H9 (cell line): ENCODE data around the gene LBHD2. TPM values are rescaled to one million over a fixed set of nuclear protein-coding genes. Genes with fewer than 3 reads are reported as not detected.
"Not testable (repeated sequence)": the region's sequence is repeated elsewhere in the genome, so short reads cannot be mapped to it uniquely, and the experiment has no call there.

Experiments used
- DNase-seq: peaks from one replicate; pipeline ENCODE4 v3.0.0-alpha.2; 2017
- H2AFZ ChIP-seq: one replicate; pipeline ENCODE4 v1.6.1; 2013; ENCODE audit warnings: mild to moderate bottlenecking, low read length, control low read depth, moderate library complexity
- H2AK5ac ChIP-seq: 2 replicates; pipeline ENCODE4 v1.6.1; 2013; ENCODE audit warnings: low read length, control low read depth, mixed read lengths; ENCODE audit not compliant: insufficient read length
- H2BK120ac ChIP-seq: one replicate; pipeline ENCODE4 v1.6.1; 2013; ENCODE audit warnings: low read depth, mild to moderate bottlenecking, low read length, control low read depth, inconsistent platforms; ENCODE audit not compliant: poor library complexity, severe bottlenecking
- H2BK12ac ChIP-seq: 2 replicates; pipeline ENCODE4 v1.6.1; 2013; ENCODE audit warnings: low read length, control low read depth, mixed read lengths, low read depth; ENCODE audit not compliant: insufficient read length
- H2BK15ac ChIP-seq: 2 replicates; pipeline ENCODE4 v1.6.1; 2013; ENCODE audit warnings: low read depth, low read length, control low read depth
- H2BK20ac ChIP-seq: one replicate; pipeline ENCODE4 v1.6.1; 2013; ENCODE audit warnings: low read depth, mild to moderate bottlenecking, low read length, control low read depth, inconsistent platforms; ENCODE audit not compliant: poor library complexity, severe bottlenecking
- H2BK5ac ChIP-seq: 2 replicates; pipeline ENCODE4 v1.6.1; 2013; ENCODE audit warnings: low read length, control low read depth, mixed read lengths; ENCODE audit not compliant: insufficient read length
- H3K14ac ChIP-seq: 2 replicates; pipeline ENCODE4 v1.6.1; 2013; ENCODE audit warnings: low read length, control low read depth; ENCODE audit not compliant: insufficient read depth
- H3K18ac ChIP-seq: 2 replicates; pipeline ENCODE4 v1.6.1; 2013; ENCODE audit warnings: low read depth, mild to moderate bottlenecking, mixed read lengths, low read length, control low read depth; ENCODE audit not compliant: insufficient read length
- H3K23ac ChIP-seq: 2 replicates; pipeline ENCODE4 v1.6.1; 2013; ENCODE audit warnings: low read length, control low read depth, mixed read lengths, low read depth; ENCODE audit not compliant: insufficient read length
- H3K23me2 ChIP-seq: 2 replicates; pipeline ENCODE4 v1.6.1; 2013; ENCODE audit warnings: low read depth, mild to moderate bottlenecking, mixed read lengths, low read length, control low read depth; ENCODE audit not compliant: insufficient read length, poor library complexity, severe bottlenecking
- H3K27ac ChIP-seq: 2 replicates; pipeline ENCODE4 v1.5.1; 2013; ENCODE audit warnings: low read length, control low read depth, mixed read lengths, low read depth; ENCODE audit not compliant: insufficient read length
- H3K27me3 ChIP-seq: 2 replicates; pipeline ENCODE4 v1.6.1; 2013; ENCODE audit warnings: low read length, control low read depth, inconsistent platforms; ENCODE audit not compliant: insufficient read depth
- H3K4ac ChIP-seq: 2 replicates; pipeline ENCODE4 v1.6.1; 2013; ENCODE audit warnings: low read depth, mild to moderate bottlenecking, control low read depth, inconsistent platforms, low read length, moderate library complexity
- H3K4me1 ChIP-seq: 2 replicates; pipeline ENCODE4 v1.6.1; 2013; ENCODE audit warnings: low read length, control low read depth, inconsistent platforms; ENCODE audit not compliant: insufficient read depth
- H3K4me2 ChIP-seq: 2 replicates; pipeline ENCODE4 v1.6.1; 2013; ENCODE audit warnings: low read length, control low read depth, mixed read lengths; ENCODE audit not compliant: insufficient read length, insufficient read depth
- H3K56ac ChIP-seq: 2 replicates; pipeline ENCODE4 v1.6.1; 2013; ENCODE audit warnings: low read depth, mild to moderate bottlenecking, mixed read lengths, low read length, control low read depth; ENCODE audit not compliant: insufficient read length
- H3K79me1 ChIP-seq: 2 replicates; pipeline ENCODE4 v1.6.1; 2013; ENCODE audit warnings: low read depth, mild to moderate bottlenecking, moderate library complexity, low read length, control low read depth, inconsistent platforms; ENCODE audit not compliant: insufficient read depth, poor library complexity, severe bottlenecking
- H3K79me2 ChIP-seq: 2 replicates; pipeline ENCODE4 v1.6.1; 2013; ENCODE audit warnings: low read length, control low read depth, inconsistent platforms; ENCODE audit not compliant: insufficient read depth
- H3K9ac ChIP-seq: 2 replicates; pipeline ENCODE4 v1.6.1; 2013; ENCODE audit warnings: low read length, control low read depth, mixed read lengths; ENCODE audit not compliant: insufficient read length; ENCODE audit errors: extremely low read depth
- H3K9me3 ChIP-seq: one replicate; pipeline ENCODE4 v1.6.1; 2013; ENCODE audit warnings: low read depth, low read length, inconsistent platforms; ENCODE audit not compliant: control insufficient read depth
- H3T11ph ChIP-seq: one replicate; pipeline ENCODE4 v1.6.1; 2013; ENCODE audit warnings: mild to moderate bottlenecking, low read length, control low read depth, inconsistent platforms
- H4K20me1 ChIP-seq: one replicate; pipeline ENCODE4 v1.6.1; 2013; ENCODE audit not compliant: control insufficient read depth, insufficient read length, insufficient read depth
- H4K5ac ChIP-seq: 2 replicates; pipeline ENCODE4 v1.6.1; 2013; ENCODE audit warnings: low read depth, mild to moderate bottlenecking, mixed read lengths, low read length, control low read depth; ENCODE audit not compliant: insufficient read length
- H4K8ac ChIP-seq: replicated peaks from 2 replicates; pipeline ENCODE4 v1.6.1; 2013; ENCODE audit warnings: low read length, control low read depth, mixed read lengths, low read depth; ENCODE audit not compliant: insufficient read length
- H4K91ac ChIP-seq: 2 replicates; pipeline ENCODE4 v1.6.1; 2013; ENCODE audit warnings: low read depth, mild to moderate bottlenecking, moderate library complexity, mixed read lengths, low read length, control low read depth; ENCODE audit not compliant: insufficient read length
- H3K27ac Mint-ChIP-seq, 3 experiments: 2 replicates in 2 of 3; 3 replicates in 1 of 3; pipeline ENCODE4 v1.8.0; 2020 to 2021; ENCODE audit warnings: mixed read lengths in 3 of 3, mild to moderate bottlenecking in 1 of 3, moderate library complexity in 1 of 3
- H3K27me3 Mint-ChIP-seq: 2 replicates; pipeline ENCODE4 v1.8.0; 2021; ENCODE audit warnings: low read depth, mild to moderate bottlenecking, moderate library complexity, mixed read lengths
- H3K36me3 Mint-ChIP-seq, 3 experiments: 2 replicates in 2 of 3; 3 replicates in 1 of 3; pipeline ENCODE4 v1.8.0; 2020 to 2021; ENCODE audit warnings: low read depth in 3 of 3, mixed read lengths in 3 of 3; ENCODE audit not compliant: insufficient read depth in 1 of 3
- H3K4me1 Mint-ChIP-seq, 2 experiments: 2 replicates each; pipeline ENCODE4 v1.8.0; 2020; ENCODE audit warnings: mixed read lengths in 2 of 2
- H3K4me3 Mint-ChIP-seq, 2 experiments: 2 replicates in 1 of 2; 3 replicates in 1 of 2; pipeline ENCODE4 v1.8.0; 2020 to 2021; ENCODE audit warnings: mild to moderate bottlenecking in 2 of 2, mixed read lengths in 2 of 2, moderate library complexity in 1 of 2
- H3K9me3 Mint-ChIP-seq, 2 experiments: 2 replicates in 1 of 2; 3 replicates in 1 of 2; pipeline ENCODE4 v1.8.0; 2020; ENCODE audit warnings: mild to moderate bottlenecking in 2 of 2, mixed read lengths in 2 of 2, moderate library complexity in 1 of 2
- WGBS: extraction: QIAGEN DNeasy Blood & Tissue Kit; methylation state at CpG from one replicate; pipeline ENCODE4 v1.1.7; 2013; ENCODE audit warnings: missing lambda C conversion rate, low lambda C conversion rate, mixed read lengths; ENCODE audit not compliant: insufficient read length; ENCODE audit errors: extremely low coverage; 5-methylcytosine and 5-hydroxymethylcytosine counted together
- total RNA-seq: library from RNA; stranded (reverse); gene quantifications from 2 replicates; pipeline ENCODE4 v1.2.1, GENCODE V29; 2021
- TF ChIP-seq, protein P1 (sequence below): fragments of 200-600 bp; sonication (generic); conservative IDR thresholded peaks from 3 replicates; pipeline ENCODE4 v1.8.0; 2021; ENCODE audit warnings: antibody characterized with exemption, mild to moderate bottlenecking

The LBHD2 gene
- total RNA-seq, 1 experiment from 2014 or later: not detected

DNA sequence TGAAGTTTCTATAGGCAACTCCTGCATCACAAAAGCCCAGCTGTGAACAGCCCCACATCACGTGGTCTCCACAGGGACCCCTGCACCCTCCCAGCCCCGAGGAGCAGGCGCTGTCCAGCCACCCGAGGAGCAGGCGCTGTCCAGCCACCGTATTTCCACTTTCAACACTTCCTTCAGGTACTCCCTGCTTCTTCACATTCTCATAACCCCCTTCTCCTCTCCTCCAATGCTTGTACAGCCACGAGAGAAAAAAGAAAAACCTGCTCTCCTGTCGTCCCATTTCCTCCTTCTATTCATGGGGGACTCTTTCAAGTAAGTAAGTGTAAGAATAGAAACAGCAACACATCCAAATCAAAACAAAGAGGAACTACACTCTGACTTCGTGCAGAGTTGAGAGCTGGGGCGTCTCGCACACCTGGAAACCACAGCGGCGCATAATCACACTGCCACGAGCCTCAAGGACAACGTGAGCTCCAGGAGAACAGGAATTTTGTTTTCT lies 38.6 kb upstream of the LBHD2 start:
- Histone ChIP-seq H3K79me2 (peaks cover 21% of the 10 kb centered on the region; the same call in 1 of the 2 replicates), H3K9me3 (no peaks in the 10 kb centered on the region), H3K18ac (no peak overlapping the region), H2BK5ac (no peak overlapping the region), H4K20me1 (no peaks in the 10 kb centered on the region), H4K5ac (no peak overlapping the region), H2BK20ac (no peak overlapping the region), H3K14ac (no peak overlapping the region), H2BK120ac (no peak overlapping the region), H4K91ac (no peak overlapping the region), H2BK12ac (no peak overlapping the region), H3K27ac (no peak overlapping the region), H3T11ph (no peak overlapping the region), H3K4ac (no peak overlapping the region), H3K27me3 (no peaks in the 10 kb centered on the region), H2BK15ac (no peak overlapping the region), H3K9ac (no peak overlapping the region), H3K79me1 (peaks cover 7% of the 10 kb centered on the region), H3K56ac (no peak overlapping the region), H2AFZ (no peak overlapping the region), H4K8ac (no peak overlapping the region), H3K23ac (no peak overlapping the region), H2AK5ac (no peak overlapping the region), H3K4me1 (peaks cover 2% of the 10 kb centered on the region; the same call in 1 of the 2 replicates), H3K23me2 (no peaks in the 10 kb centered on the region), H3K4me2 (no peak overlapping the region)
- WGBS: no CpG with 5 or more reads among the region's 15 CpGs
- H3K36me3 Mint-ChIP-seq: peaks cover 6 to 25% (median 15%) of the 10 kb centered on the region in 3 experiments; a peak in 5 of 7 replicates
- H3K9me3 Mint-ChIP-seq: no peaks in the 10 kb centered on the region
- H3K4me3 Mint-ChIP-seq: no peak overlapping the region
- no peaks in the 10 kb centered on the region for H3K27me3 Mint-ChIP-seq
- no peak for DNase-seq
- TF ChIP-seq, protein P1, sequence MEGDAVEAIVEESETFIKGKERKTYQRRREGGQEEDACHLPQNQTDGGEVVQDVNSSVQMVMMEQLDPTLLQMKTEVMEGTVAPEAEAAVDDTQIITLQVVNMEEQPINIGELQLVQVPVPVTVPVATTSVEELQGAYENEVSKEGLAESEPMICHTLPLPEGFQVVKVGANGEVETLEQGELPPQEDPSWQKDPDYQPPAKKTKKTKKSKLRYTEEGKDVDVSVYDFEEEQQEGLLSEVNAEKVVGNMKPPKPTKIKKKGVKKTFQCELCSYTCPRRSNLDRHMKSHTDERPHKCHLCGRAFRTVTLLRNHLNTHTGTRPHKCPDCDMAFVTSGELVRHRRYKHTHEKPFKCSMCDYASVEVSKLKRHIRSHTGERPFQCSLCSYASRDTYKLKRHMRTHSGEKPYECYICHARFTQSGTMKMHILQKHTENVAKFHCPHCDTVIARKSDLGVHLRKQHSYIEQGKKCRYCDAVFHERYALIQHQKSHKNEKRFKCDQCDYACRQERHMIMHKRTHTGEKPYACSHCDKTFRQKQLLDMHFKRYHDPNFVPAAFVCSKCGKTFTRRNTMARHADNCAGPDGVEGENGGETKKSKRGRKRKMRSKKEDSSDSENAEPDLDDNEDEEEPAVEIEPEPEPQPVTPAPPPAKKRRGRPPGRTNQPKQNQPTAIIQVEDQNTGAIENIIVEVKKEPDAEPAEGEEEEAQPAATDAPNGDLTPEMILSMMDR: no peak
- peaks cover 13 to 20% of the 10 kb centered on the region in 2 experiments for H3K4me1 Mint-ChIP-seq
- peak overlapping the region in 1 of 3 experiments; percentile 18; a peak in 3 of 7 replicates for H3K27ac Mint-ChIP-seq

DNA sequence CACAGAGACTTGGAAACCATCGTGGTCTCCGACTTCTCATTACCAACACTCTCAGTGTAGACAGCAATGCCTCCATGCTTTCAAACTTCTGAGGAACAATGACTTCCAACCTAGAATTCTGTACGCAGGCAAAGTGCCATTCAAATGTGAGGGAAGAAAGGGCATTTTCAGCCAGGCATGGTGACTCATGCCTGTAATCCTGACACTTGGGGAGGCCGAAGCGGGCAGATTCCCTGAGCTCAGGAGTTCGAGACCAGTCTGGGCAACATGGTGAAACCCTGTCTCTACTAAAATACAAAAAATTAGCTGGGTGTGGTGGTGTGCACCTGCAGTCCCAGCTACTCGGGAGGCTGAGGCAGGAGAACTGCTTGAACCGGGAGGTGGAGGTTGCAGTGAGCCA lies 36.6 kb upstream of the LBHD2 start:
- not testable (repeated sequence) for H2AFZ ChIP-seq, H3K56ac ChIP-seq, H3T11ph ChIP-seq, H3K14ac ChIP-seq, H3K23ac ChIP-seq, H3K18ac ChIP-seq, H2BK12ac ChIP-seq, H4K8ac ChIP-seq, H2BK5ac ChIP-seq, H2BK20ac ChIP-seq, H4K91ac ChIP-seq, H3K27me3 Mint-ChIP-seq, H4K5ac ChIP-seq, H3K4me1 ChIP-seq, H3K27me3 ChIP-seq, H3K9ac ChIP-seq, H4K20me1 ChIP-seq, H3K4me3 Mint-ChIP-seq, H3K4me2 ChIP-seq, H3K9me3 ChIP-seq, H3K4ac ChIP-seq, H2BK15ac ChIP-seq, H2BK120ac ChIP-seq, H3K27ac ChIP-seq, H3K23me2 ChIP-seq, H3K9me3 Mint-ChIP-seq, H2AK5ac ChIP-seq, DNase-seq
- Histone ChIP-seq H3K79me2 (peaks cover 22% of the 10 kb centered on the region; the same call in 1 of the 2 replicates), H3K79me1 (peaks cover 14% of the 10 kb centered on the region)
- Mint-ChIP-seq H3K27ac (peak overlapping the region in 1 of 3 experiments; percentile 12; a peak in 1 of 7 replicates), H3K4me1 (peaks cover 13 to 17% of the 10 kb centered on the region in 2 experiments), H3K36me3 (peaks cover 1 to 17% (median 9%) of the 10 kb centered on the region in 3 experiments; a peak in 5 of 7 replicates)
- no CpG with 5 or more reads among the region's 8 CpGs for WGBS
